ENCODE data around the gene ASL. TPM values are rescaled to one million over a fixed set of nuclear protein-coding genes. Genes with fewer than 3 reads are reported as not detected.
"Not testable (repeated sequence)": the region's sequence is repeated elsewhere in the genome, so short reads cannot be mapped to it uniquely, and the experiment has no call there.

The ASL gene
- total RNA-seq, 2 donors from 2014 or later, result 35.9 to 135 TPM

DNA sequence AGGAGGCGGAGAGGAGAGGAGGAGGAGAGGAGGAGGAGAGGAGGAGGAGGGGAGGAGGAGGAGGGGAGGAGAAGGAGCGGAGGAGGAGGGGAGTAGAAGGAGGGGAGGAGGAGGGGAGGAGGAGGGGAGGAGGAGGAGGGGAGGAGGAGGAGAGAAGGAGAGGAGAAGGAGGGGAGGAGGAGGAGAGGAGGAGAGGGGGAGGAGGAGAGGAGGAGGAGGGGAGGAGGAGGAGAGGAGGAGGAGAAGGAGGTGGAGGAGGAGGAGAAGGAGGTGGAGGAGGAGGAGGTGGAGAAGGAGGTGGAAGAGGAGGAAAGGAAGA lies 23.6 kb downstream of the ASL start:
- Histone ChIP-seq H3K27ac (peak overlapping the region in 3 of 4 donors; percentile 92 to 96 (median 93)), H3K27me3 (no peaks in the 10 kb centered on the region), H3K9me3 (no peaks in the 10 kb centered on the region), H3K4me1 (peaks cover 13% of the 10 kb centered on the region), H3K4me3 (no peak overlapping the region), H3K36me3 (replicated peaks in 1 of 2; ENCODE audit: insufficient read depth in 1 of 2, low read depth in 2 of 2) (no peaks in the 10 kb centered on the region)
- ATAC-seq (no peak), DNase-seq (no peak)
- intact Hi-C loops (cut with DNase I), result no loop called here
- no peak for TF ChIP-seq POLR2A (IDR thresholded peaks at IDR 0.05)
- TF ChIP-seq, protein P1, sequence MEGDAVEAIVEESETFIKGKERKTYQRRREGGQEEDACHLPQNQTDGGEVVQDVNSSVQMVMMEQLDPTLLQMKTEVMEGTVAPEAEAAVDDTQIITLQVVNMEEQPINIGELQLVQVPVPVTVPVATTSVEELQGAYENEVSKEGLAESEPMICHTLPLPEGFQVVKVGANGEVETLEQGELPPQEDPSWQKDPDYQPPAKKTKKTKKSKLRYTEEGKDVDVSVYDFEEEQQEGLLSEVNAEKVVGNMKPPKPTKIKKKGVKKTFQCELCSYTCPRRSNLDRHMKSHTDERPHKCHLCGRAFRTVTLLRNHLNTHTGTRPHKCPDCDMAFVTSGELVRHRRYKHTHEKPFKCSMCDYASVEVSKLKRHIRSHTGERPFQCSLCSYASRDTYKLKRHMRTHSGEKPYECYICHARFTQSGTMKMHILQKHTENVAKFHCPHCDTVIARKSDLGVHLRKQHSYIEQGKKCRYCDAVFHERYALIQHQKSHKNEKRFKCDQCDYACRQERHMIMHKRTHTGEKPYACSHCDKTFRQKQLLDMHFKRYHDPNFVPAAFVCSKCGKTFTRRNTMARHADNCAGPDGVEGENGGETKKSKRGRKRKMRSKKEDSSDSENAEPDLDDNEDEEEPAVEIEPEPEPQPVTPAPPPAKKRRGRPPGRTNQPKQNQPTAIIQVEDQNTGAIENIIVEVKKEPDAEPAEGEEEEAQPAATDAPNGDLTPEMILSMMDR (IDR thresholded peaks at IDR 0.05), result no peak
- 83% methylated on average over 2 of the region's 2 CpGs; no CpG with 5 or more reads in 1 of the 2 donors for WGBS, 2 donors

DNA sequence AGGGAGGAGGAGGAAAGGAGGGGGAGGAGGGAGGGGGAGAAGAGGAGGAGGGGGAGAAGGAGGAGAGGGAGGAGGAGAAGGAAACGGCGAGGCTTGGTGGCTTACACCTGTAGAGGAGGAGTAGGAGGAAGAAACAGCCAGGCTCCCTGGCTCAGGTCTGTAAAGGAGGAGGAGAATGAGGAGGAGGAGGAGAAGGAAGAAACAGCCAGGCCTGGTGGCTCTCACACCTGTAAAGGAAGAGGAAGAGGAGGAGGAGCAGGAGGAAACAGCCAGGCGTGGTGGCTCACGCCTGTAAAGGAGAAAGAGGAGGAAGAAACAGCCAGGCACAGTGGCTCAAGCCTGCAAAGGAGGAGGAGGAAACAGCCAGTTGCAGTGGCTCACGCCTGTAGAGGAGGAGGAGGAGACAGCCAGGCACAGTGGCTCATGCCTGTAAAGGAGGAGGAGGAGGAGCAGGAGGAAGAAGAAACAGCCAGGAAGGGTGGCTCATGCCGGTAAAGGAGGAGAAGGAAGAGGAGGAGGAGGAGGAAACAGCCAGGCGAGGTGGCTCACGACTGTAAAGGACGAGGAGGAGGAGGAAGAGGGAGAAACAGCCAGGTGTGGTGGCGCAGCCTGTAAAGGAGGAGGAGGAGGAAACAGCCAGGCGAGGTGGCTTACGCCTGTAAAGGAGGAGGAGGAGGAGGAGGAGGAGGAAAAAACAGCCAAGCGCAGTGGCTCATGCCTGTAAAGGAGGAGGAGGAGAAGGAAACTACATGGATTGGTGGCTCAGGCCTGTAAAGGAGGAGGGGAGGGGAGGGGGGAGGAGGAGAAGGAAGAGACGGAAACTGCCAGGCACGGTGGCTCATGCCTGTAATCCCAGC lies 24.2 kb downstream of the ASL start:
- no peaks in the 10 kb centered on the region for H3K27me3 ChIP-seq
- DNase-seq (peak; percentile 81 to 92 (median 88)), ATAC-seq (peak; percentile 97)
- H3K36me3 ChIP-seq (replicated peaks in 1 of 2; ENCODE audit: insufficient read depth in 1 of 2, low read depth in 2 of 2), result no peaks in the 10 kb centered on the region
- H3K4me3 ChIP-seq, result peak overlapping the region in 1 of 2 donors; percentile 15
- H3K4me1 ChIP-seq, result peaks cover 13% of the 10 kb centered on the region
- peak; percentile 61 to 94 (median 92) for TF ChIP-seq POLR2A (IDR thresholded peaks at IDR 0.05)
- TF ChIP-seq, protein P1 (IDR thresholded peaks at IDR 0.05), result no peak
- intact Hi-C loops (cut with DNase I), result no loop called here
- H3K27ac ChIP-seq, result peak overlapping the region; percentile 83 to 96 (median 92)
- 2 to 3% methylated on average over 15 of the region's 15 CpGs for WGBS, 2 donors
- no peaks in the 10 kb centered on the region for H3K9me3 ChIP-seq

DNA sequence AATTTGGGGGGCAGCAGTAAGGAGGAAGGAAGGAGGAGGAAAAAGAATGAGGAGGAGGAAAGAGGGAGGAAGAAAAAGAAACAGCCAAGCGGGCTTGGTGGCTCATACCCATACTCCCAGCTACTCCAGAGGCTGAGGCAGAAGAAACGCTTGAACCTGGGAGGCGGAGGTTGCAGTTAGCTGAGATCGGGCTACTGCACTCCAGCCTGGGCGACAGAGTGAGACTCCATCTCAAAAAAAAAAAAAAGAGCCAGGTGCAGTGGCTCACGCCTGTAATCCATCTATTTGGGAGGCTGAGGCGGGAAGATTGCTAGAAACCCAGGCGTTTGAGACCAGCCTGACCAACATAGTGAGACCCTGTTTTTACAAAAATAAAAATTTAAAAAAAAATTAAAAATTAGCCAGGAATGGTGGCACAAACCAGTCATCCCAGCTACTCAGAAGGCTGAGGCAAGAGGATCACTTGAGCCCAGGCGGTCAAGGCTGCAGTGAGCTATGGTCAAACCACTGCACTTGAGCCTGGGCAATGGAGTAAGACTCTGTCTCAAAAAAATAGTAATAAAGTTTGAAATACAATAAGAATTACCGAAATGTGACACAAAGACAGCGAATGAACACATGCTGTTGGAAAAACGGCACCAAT lies 24.9 kb downstream of the ASL start:
- no peaks in the 10 kb centered on the region for H3K9me3 ChIP-seq
- WGBS, 2 donors, result 42 to 43% methylated on average over 12 of the region's 12 CpGs
- no peaks in the 10 kb centered on the region for H3K36me3 ChIP-seq (replicated peaks in 1 of 2; ENCODE audit: insufficient read depth in 1 of 2, low read depth in 2 of 2)
- H3K4me1 ChIP-seq, result peaks cover 13% of the 10 kb centered on the region
- H3K27me3 ChIP-seq, result no peaks in the 10 kb centered on the region
- TF ChIP-seq POLR2A (IDR thresholded peaks at IDR 0.05), result no peak
- TF ChIP-seq, protein P1 (IDR thresholded peaks at IDR 0.05), result no peak
- peak overlapping the region; percentile 83 to 96 (median 92) for H3K27ac ChIP-seq
- peak overlapping the region in 1 of 2 donors; percentile 15 for H3K4me3 ChIP-seq
- intact Hi-C loops (cut with DNase I), result no loop called here
- DNase-seq, result no peak
- peak; percentile 30 for ATAC-seq

GRCh38 chr7:66102168-66102567 lies 26.5 kb downstream of the ASL start:
- H3K36me3 ChIP-seq (replicated peaks in 1 of 2; ENCODE audit: insufficient read depth in 1 of 2, low read depth in 2 of 2); H3K27me3 ChIP-seq; H3K9me3 ChIP-seq; intact Hi-C loops (cut with DNase I); DNase-seq; ATAC-seq; H3K4me3 ChIP-seq; H3K27ac ChIP-seq: not testable (repeated sequence)
- WGBS, 2 donors, result 93 to 96% methylated on average over 6 of the region's 6 CpGs
- H3K4me1 ChIP-seq, result peaks cover 13% of the 10 kb centered on the region

GRCh38 chr7:66103994-66104393 lies 28.4 kb downstream of the ASL start:
- H3K9me3 ChIP-seq; ATAC-seq; H3K4me3 ChIP-seq; H3K27ac ChIP-seq; DNase-seq; H3K36me3 ChIP-seq (replicated peaks in 1 of 2; ENCODE audit: insufficient read depth in 1 of 2, low read depth in 2 of 2); H3K27me3 ChIP-seq; intact Hi-C loops (cut with DNase I): not testable (repeated sequence)
- WGBS, 2 donors, result 79% methylated on average over 3 of the region's 3 CpGs
- H3K4me1 ChIP-seq, result peaks cover 13% of the 10 kb centered on the region

Data from body of pancreas (tissue), 4 donors.